GM19043 (cell line): ENCODE results near the gene COL5A3.
"Not testable (repeated sequence)": the region's sequence is repeated elsewhere in the genome, so short reads cannot be mapped to it uniquely, and the experiment has no call there.

Experiments used
- ATAC-seq: cut with Tn5 transposase; IDR thresholded peaks from one replicate; pipeline ENCODE4 v1.9.1; 2021; ENCODE audit warnings: low read depth; ENCODE audit not compliant: unreplicated experiment

The COL5A3 gene

GRCh38 chr19:10010247-10010691 is at the start of gene COL5A3:
COL5A3 (minus strand) TSS chr19:10010504; CDS start chr19:10010385, 119 bp downstream.
- no peak for ATAC-seq

GRCh38 chr19:10052602-10053360 is 42.5 kb upstream of the COL5A3 start:
- no peak for ATAC-seq

- ATAC-seq: no peak
Measured at GRCh38 chr19:10049626-10050025, 39.3 kb upstream of the COL5A3 start.

GRCh38 chr19:10045371-10045770 is 35.1 kb upstream of the COL5A3 start:
- ATAC-seq: no peak

GRCh38 chr19:10044390-10044789 is 34.1 kb upstream of the COL5A3 start:
- no peak for ATAC-seq

GRCh38 chr19:10043286-10043927 is 33.1 kb upstream of the COL5A3 start:
- no peak for ATAC-seq

GRCh38 chr19:10037809-10038208 is 27.5 kb upstream of the COL5A3 start:
- no peak for ATAC-seq

GRCh38 chr19:10037367-10037766 is 27.1 kb upstream of the COL5A3 start:
- no peak for ATAC-seq

- ATAC-seq: no peak
Measured at GRCh38 chr19:10036601-10037071, 26.3 kb upstream of the COL5A3 start.

- ATAC-seq: no peak
Measured at GRCh38 chr19:10033614-10034013, 23.3 kb upstream of the COL5A3 start.

GRCh38 chr19:10027158-10027997 is 17.1 kb upstream of the COL5A3 start:
- ATAC-seq: no peak

GRCh38 chr19:10026744-10027143 is 16.4 kb upstream of the COL5A3 start:
- no peak for ATAC-seq

GRCh38 chr19:10023096-10023495 is 12.8 kb upstream of the COL5A3 start:
- not testable (repeated sequence) for ATAC-seq

- no peak for ATAC-seq
Measured at GRCh38 chr19:10021863-10022262, 11.6 kb upstream of the COL5A3 start.

- ATAC-seq: no peak
Measured at GRCh38 chr19:10021446-10021845, 11.1 kb upstream of the COL5A3 start.

- ATAC-seq: no peak
Measured at GRCh38 chr19:10020851-10021250, 10.5 kb upstream of the COL5A3 start.

- ATAC-seq: no peak
Measured at GRCh38 chr19:10019246-10019645, 8.9 kb upstream of the COL5A3 start.

GRCh38 chr19:10018786-10019185 is 8.5 kb upstream of the COL5A3 start:
- no peak for ATAC-seq

GRCh38 chr19:10018263-10018662 is 8.0 kb upstream of the COL5A3 start:
- no peak for ATAC-seq

GRCh38 chr19:10013834-10014618 is 3.7 kb upstream of the COL5A3 start:
- no peak for ATAC-seq
